SH-SY5Y (cell line): ENCODE results near the gene C1orf226.

Experiments used
- GATA2 ChIP-seq: IDR thresholded peaks from 2 replicates; pipeline ENCODE4 v1.6.1; 2011; ENCODE audit warnings: mild to moderate bottlenecking, low read depth, low read length
- GATA3 ChIP-seq: IDR thresholded peaks from 2 replicates; pipeline ENCODE4 v1.6.1; 2011; ENCODE audit warnings: low read depth, mild to moderate bottlenecking, low read length, moderate library complexity

DNA sequence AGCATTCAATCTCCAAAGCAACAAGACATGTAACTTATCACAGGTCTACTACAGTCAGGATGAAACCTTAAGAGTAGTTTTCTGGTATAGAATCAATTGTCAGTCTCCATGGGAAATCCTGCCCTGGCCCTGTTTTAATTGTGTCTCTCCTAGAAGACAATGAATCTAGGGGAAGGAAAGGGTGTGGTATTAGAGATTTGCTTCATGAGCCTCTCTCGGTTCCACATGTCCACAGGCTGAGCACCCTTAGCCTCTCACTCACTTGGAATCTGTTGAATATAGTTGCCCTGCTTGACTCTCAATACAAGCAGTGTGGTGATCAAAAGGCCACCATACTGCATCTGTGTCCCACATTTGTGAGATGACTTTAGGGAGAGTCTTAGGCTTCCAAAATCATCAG, 22.6 kb upstream of the C1orf226 start:
- TF ChIP-seq GATA2 (no peak), GATA3 (no peak)
